Left kidney (tissue), 2 donors: ENCODE data around the gene SMAD7. TPM values are rescaled to one million over a fixed set of nuclear protein-coding genes. Genes with fewer than 3 reads are reported as not detected.

Experiments
- DNase-seq: peaks from one replicate; pipeline ENCODE4 v3.0.0-alpha.2; 2013
- polyA plus RNA-seq: library from polyadenylated mRNA; unstranded; fragments of 120-200 nt; gene quantifications from one replicate; pipeline ENCODE4 v1.2.1, GENCODE V29; 2013; ENCODE audit not compliant: insufficient read length

SMAD7 gene
- polyA plus RNA-seq, 1 donor: 60.6 TPM

GRCh38 chr18:48917579-48918517 lies 32.9 kb downstream of the SMAD7 start:
- no peak for DNase-seq

GRCh38 chr18:48915626-48916425 lies 34.9 kb downstream of the SMAD7 start:
- no peak for DNase-seq

GRCh38 chr18:48914581-48915251 lies 36.0 kb downstream of the SMAD7 start:
- DNase-seq: peak; percentile 64

GRCh38 chr18:48913775-48914174 lies 37.0 kb downstream of the SMAD7 start:
- no peak for DNase-seq

GRCh38 chr18:48913201-48913600 lies 37.6 kb downstream of the SMAD7 start:
- DNase-seq: no peak

- DNase-seq: no peak
Observed at GRCh38 chr18:48910972-48911545, 39.7 kb downstream of the SMAD7 start.

GRCh38 chr18:48909721-48910120 lies 41.0 kb downstream of the SMAD7 start:
- no peak for DNase-seq

- DNase-seq: no peak
Observed at GRCh38 chr18:48908916-48909315, 41.8 kb downstream of the SMAD7 start.

GRCh38 chr18:48905513-48905912 lies 45.3 kb downstream of the SMAD7 start:
- DNase-seq: no peak

GRCh38 chr18:48904847-48905394 lies 45.8 kb downstream of the SMAD7 start:
- DNase-seq: no peak

- no peak for DNase-seq
Observed at GRCh38 chr18:48904091-48904490, 46.7 kb downstream of the SMAD7 start.

- DNase-seq: no peak
Observed at GRCh38 chr18:48902856-48903601, 47.7 kb downstream of the SMAD7 start.

GRCh38 chr18:48902023-48902855 lies 48.5 kb downstream of the SMAD7 start:
- peak; percentile 90 for DNase-seq

- no peak for DNase-seq
Observed at GRCh38 chr18:48901145-48902022, 49.4 kb downstream of the SMAD7 start.

GRCh38 chr18:48900469-48900868 lies 50.3 kb downstream of the SMAD7 start:
- DNase-seq: no peak

GRCh38 chr18:48899558-48900174 lies 51.1 kb downstream of the SMAD7 start:
- DNase-seq: no peak

- DNase-seq: no peak
Observed at GRCh38 chr18:48898521-48898920, 52.2 kb downstream of the SMAD7 start.

GRCh38 chr18:48897531-48897930 lies 53.2 kb downstream of the SMAD7 start:
- no peak for DNase-seq
